ENCODE measurements around the gene OPN3.

DNA sequence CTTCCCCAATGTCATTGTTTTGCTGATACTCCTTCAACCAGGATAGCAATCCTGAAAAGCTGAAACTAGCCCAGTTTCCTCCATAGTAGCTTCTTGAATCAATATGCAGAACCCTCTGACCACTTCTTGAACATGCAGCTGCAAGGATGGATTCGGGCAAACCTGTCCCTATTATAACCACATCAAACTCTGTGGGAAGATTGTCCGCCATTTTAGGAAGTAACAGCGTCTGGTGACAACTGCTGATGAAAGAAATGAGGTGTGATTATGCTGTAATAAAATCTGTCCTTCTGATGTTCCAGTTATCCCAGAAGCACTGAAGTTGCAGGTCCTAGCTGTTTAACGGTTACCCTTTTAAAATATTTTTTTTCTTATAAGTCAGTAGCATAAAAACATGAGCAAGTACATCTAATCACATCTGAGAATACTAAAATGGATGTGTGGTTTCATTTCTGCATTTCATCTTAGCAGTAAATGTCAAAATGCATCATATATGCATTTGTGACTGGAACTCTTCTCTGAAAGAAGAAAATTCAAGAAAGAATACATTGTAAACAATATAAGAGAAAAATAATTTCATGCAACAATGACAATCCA, 4.5 kb downstream of the OPN3 start:
- TF ChIP-seq JUN (IDR thresholded peaks at IDR 0.05) = no peak
- no peak for TF ChIP-seq HOXA7 (CRISPR knock-in tag; IDR thresholded peaks at IDR 0.05)
- TF ChIP-seq, protein P1, sequence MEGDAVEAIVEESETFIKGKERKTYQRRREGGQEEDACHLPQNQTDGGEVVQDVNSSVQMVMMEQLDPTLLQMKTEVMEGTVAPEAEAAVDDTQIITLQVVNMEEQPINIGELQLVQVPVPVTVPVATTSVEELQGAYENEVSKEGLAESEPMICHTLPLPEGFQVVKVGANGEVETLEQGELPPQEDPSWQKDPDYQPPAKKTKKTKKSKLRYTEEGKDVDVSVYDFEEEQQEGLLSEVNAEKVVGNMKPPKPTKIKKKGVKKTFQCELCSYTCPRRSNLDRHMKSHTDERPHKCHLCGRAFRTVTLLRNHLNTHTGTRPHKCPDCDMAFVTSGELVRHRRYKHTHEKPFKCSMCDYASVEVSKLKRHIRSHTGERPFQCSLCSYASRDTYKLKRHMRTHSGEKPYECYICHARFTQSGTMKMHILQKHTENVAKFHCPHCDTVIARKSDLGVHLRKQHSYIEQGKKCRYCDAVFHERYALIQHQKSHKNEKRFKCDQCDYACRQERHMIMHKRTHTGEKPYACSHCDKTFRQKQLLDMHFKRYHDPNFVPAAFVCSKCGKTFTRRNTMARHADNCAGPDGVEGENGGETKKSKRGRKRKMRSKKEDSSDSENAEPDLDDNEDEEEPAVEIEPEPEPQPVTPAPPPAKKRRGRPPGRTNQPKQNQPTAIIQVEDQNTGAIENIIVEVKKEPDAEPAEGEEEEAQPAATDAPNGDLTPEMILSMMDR (IDR thresholded peaks at IDR 0.05) = no peak
- no peak for TF ChIP-seq PHF8 (IDR thresholded peaks at IDR 0.05; ENCODE audit: borderline replicate concordance, low read depth)
- no peak for TF ChIP-seq RFX5 (IDR thresholded peaks at IDR 0.05)
- TF ChIP-seq EP300 (IDR thresholded peaks at IDR 0.05) = no peak
